Measurements from ENCODE around the gene OBI1. TPM values are rescaled to one million over a fixed set of nuclear protein-coding genes. Genes with fewer than 3 reads are reported as not detected.

The OBI1 gene
- total and polyA plus RNA-seq, 10 of the 15 experiments (the other 5 are each of a cell fraction or from before 2014, with no cell fraction given): 15.5 to 34.2 (median 22.0) TPM

- in situ Hi-C loops (cut with MboI): no loop called here
Measured at GRCh38 chr13:78569029-78569428, 89.9 kb downstream of the OBI1 start.

More at GRCh38 chr13:78569029-78569428, 89.9 kb downstream of the OBI1 start:
- no peaks in the 10 kb centered on the region for H3K36me3 ChIP-seq (ENCODE audit: control insufficient read depth in 2 of 2, insufficient read depth in 2 of 2, low read length in 1 of 2)
- H3K9me3 ChIP-seq (replicated peaks; ENCODE audit: control insufficient read depth, insufficient read depth, low read length): no peaks in the 10 kb centered on the region
- ChIA-PET SMC1A (ENCODE audit: uncharacterized antibody, unreplicated experiment) (no interaction called here), RAD21 (ENCODE audit: unreplicated experiment) (no interaction called here), POLR2A (no interaction called here), CTCF (interaction anchor here (0.7 to 1.1 kb wide), 2 partner anchors 8 to 106 kb away, joined by 3 to 4 read pairs; no protein-coding TSS in a partner anchor)
- H3K4me1 ChIP-seq (ENCODE audit: control insufficient read depth, insufficient read depth, low read length): no peaks in the 10 kb centered on the region
- H3K79me2 ChIP-seq (ENCODE audit: control insufficient read depth, insufficient read depth, low read length): no peaks in the 10 kb centered on the region
- DNase-seq (ENCODE audit: low read depth, low spot score) (no peak), ATAC-seq (no peak), FAIRE-seq (no peak)
- H3K4me3 ChIP-seq: no peak overlapping the region
- H3K9ac ChIP-seq (ENCODE audit: control insufficient read depth, insufficient read depth, low read length): no peak overlapping the region
- BruUV-seq (replicated peaks): no TSS peak
- no peak overlapping the region for H2AFZ ChIP-seq (ENCODE audit: control insufficient read depth, low read depth, low read length)
- TF ChIP-seq SMARCA5 (IDR thresholded peaks at IDR 0.05) (no peak), PKNOX1 (IDR thresholded peaks at IDR 0.05) (no peak), HCFC1 (IDR thresholded peaks at IDR 0.05; ENCODE audit: low read length) (no peak), FOXK2 (IDR thresholded peaks at IDR 0.05) (no peak), MLLT1 (IDR thresholded peaks at IDR 0.05) (no peak), RFX5 (IDR thresholded peaks at IDR 0.05; ENCODE audit: low read depth, low read length) (no peak)
- no peaks in the 10 kb centered on the region for H3K27me3 ChIP-seq (replicated peaks in 1 of 2; ENCODE audit: control insufficient read depth in 2 of 2, insufficient read depth in 2 of 2, low read length in 1 of 2)
- no peak overlapping the region for H3K27ac ChIP-seq (ENCODE audit: control insufficient read depth, insufficient read depth)
- WGBS (ENCODE audit: insufficient coverage, insufficient replicate concordance, low lambda C conversion rate, missing lambda C conversion rate): 0% methylated on average over 1 of the region's 1 CpG
- intact Hi-C loops (cut with micrococcal nuclease; ENCODE audit: unreplicated experiment): no loop called here
- no peaks in the 10 kb centered on the region for H4K20me1 ChIP-seq (ENCODE audit: control insufficient read depth, insufficient read depth)
- H3K4me2 ChIP-seq (ENCODE audit: control insufficient read depth, insufficient read depth): no peak overlapping the region
